HG03025 (cell line): ENCODE measurements around the gene CLDN6.

ENCODE experiments used
- ATAC-seq: cut with Tn5 transposase; IDR thresholded peaks from one replicate; pipeline ENCODE4 v1.9.1; 2021; ENCODE audit warnings: mild to moderate bottlenecking, moderate library complexity; ENCODE audit not compliant: unreplicated experiment, low FRiP score

The CLDN6 gene

DNA sequence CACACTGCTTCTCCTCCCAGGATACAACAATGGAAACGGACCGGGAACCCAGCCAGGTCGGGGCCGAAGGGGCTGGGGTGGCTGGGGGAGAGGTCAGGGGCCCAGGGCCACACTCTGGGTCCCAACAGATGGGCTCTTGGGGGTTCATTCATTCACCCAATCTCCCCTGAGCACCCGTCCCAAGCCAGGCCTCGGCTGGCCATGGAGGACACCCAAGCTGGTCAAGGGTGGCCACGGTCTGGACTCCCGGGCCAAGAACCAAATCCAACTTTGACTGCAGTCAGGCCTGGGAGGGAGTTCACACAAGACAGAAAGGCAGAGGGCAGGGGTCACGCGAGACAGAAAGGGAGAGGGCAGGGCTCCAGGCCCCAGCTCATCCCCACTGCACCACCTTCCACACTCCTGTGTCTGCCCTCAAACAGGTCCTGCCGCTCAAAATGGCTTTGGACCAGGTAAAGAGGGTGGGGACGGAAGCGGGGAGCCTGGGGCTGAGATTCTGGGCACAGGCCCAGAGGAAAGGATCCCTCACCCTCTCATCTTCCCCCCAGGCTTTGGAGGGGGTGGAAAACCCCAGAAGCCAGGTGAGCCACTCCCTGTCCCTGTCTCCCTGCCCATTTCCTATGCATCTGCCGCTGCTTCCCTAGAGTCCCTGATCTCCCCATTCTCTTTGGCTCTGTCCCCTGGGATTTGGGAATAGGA is 25.5 kb downstream of the CLDN6 start:
- no peak for ATAC-seq

GRCh38 chr16:2991566-2992261 is 26.3 kb downstream of the CLDN6 start:
- no peak for ATAC-seq

DNA sequence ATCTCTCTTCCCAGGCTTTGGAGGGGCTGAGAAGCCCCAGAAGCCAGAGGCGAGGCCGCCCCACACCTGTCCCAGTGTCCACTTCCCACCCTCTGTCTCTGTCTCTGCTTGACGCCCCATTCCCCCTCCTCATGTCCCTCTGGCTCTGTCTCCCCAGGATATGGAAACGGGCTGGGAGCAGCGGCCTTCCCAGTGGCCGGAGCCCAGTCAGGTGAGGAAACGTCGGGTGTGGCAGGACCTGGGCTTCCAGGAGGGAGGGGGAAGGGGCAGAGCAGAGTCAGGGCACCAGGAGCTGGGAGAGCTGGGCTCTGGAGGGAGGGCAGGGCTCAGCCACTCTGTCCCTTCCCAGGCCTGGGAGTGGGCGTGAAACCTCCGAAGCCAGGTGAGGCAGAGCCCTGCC is 27.1 kb downstream of the CLDN6 start:
- no peak for ATAC-seq

DNA sequence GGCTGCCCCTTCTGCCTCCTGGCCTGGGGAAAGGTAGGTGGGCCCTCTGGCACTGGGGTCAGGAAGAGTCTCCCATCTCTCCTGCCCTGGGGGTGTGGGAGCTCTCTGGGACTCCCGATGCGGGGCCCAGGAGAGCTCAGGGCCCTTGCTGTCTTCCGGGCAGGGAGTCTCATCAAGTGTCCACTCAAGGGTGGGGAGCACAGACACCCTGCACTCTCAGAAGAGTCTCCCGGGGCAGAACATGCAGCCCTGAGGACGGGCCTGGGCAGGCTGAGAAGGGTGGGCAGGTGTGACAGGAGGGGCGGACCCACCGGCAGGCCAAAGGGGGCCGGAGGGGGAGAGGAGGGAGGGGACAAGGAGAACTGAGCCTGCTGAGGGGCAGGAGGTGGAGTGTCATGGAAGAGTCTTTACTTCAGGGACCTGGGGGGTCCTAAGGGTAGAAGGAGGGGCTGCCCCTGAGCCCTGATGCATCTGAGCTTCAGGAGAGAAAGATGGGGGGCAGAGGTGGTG is 29.3 kb downstream of the CLDN6 start:
- no peak for ATAC-seq

- no peak for ATAC-seq
Measured at GRCh38 chr16:2987833-2988232, 30.1 kb downstream of the CLDN6 start.

DNA sequence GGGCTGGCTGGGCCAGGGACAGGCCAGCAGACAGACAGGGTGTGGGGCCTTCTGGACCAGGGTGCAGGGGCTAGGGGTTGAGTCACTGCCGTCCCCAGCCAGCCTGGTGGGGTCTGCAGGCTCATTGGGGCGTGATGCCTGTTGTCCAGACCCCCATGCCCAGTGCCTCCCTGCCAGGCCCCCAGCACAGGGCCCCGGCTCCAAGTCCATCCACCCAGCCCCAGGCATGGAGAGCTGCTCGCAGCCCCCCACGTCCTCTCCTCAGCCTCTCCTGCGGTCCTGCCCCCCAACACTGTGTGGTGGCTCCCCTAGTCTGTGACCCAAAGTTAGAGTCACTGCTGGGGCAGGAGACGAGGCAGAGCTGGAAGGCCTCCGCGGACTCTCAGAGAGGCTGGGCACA is 30.7 kb downstream of the CLDN6 start:
- no peak for ATAC-seq

- ATAC-seq = no peak
Measured at GRCh38 chr16:2986623-2987188, 31.3 kb downstream of the CLDN6 start.

DNA sequence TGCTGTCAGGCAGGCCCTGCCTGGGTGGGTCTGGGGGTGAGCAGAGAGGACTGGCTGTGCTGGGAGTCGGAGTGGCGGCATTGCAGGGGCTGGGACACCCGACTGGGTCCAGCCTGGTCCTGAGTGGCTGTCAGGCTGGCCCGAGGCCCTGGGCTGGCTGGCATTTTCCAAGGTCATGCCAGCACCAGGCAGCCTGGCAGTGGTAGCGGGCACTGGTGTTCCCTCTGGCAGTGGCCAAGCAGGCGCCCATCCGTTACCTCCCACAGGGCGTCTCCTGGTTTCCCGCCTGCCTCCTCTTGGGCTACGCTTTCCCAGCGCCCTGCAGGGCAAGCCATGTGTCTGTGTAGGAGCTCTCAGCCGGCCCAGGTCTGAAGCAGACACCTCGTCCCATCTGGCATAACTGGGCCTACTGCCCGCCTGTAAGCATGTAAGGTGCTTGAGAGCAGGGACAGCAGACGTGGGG is 32.1 kb downstream of the CLDN6 start:
- no peak for ATAC-seq

- ATAC-seq = no peak
Measured at GRCh38 chr16:2985462-2985861, 32.5 kb downstream of the CLDN6 start.

GRCh38 chr16:2983706-2984136 is 34.3 kb downstream of the CLDN6 start:
- ATAC-seq = no peak

GRCh38 chr16:2982402-2982801 is 35.6 kb downstream of the CLDN6 start:
- no peak for ATAC-seq

- ATAC-seq = no peak
Measured at GRCh38 chr16:2981899-2982250, 36.1 kb downstream of the CLDN6 start.

- no peak for ATAC-seq
Measured at GRCh38 chr16:2981177-2981898, 36.6 kb downstream of the CLDN6 start.

DNA sequence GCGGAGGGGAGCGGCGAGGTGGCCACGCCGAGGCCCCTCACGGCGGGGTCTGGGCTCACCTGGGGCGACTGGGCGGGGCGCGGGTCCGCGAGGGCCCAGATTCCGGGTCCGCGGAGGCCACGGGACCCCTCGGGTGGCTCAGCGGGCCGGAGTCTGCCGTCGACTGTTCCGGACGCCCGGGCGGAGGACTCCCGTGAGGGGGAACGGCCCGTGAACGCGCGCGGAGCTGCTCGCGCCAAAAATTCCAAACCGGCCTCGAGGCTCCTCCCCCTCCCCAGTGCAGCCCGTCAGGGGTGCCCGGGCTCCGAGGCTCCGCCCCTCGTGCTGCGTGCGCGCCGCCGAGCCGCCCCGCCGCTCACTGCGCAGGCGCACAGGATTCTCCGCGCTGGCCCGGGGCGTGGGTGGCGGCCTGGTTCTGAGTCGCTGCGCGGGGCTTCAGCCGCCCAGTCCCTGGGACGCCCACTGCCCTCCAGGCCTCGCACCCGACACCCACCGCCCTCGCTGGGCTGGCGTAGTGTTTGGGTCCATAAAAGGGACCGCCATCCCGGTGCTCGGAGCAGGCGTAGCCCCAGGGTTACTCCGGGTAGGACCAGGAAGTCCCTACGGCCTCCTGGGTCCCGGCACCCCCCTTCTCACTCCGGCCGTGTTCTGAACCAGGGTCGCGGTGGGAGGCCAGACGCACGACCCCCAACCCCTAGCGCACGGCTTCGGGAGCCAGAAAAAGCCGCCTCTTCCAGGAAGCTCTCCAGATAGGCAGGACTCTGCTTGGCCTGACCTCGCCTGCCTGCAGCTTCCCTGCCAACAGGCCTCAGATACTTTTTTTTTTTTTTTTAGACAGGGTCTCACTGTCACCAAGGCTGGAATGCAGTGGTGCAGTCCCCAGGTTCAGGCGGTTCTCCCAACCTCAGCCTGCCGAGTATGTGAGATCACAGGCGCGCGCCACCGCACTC is 37.5 kb downstream of the CLDN6 start, which contains the start of gene PKMYT1:
Gene PKMYT1 (minus strand): TSS at position 220 of the 950 bp plus-strand sequence. CDS start 789 bp downstream, outside the sequence.
- ATAC-seq = peak; percentile 67

GRCh38 chr16:2979669-2980226 is 38.2 kb downstream of the CLDN6 start:
- peak; percentile 12 for ATAC-seq

DNA sequence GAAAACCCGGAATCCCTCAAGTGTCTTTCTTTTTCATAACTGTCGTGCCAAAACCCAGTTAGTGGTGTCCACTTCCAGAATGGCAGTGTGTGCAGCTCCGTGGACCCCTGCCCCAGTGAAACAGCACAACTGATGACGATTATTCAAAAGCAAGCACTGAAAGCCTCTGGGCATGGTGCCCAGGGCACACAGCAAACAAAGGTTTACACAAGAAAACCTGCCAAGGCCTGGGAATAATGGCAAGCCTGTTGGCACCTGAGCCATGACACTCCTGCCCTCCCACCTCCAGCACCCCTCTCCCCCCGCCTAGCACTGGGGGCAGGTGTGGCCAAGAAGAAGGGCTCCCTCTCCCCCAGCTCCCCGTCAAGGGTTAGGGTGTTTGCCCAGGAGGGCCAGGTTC is 40.5 kb downstream of the CLDN6 start:
- ATAC-seq = no peak

GRCh38 chr16:2976673-2977072 is 41.3 kb downstream of the CLDN6 start:
- no peak for ATAC-seq

GRCh38 chr16:2976201-2976600 is 41.8 kb downstream of the CLDN6 start:
- ATAC-seq = no peak

- ATAC-seq = no peak
Measured at GRCh38 chr16:2975161-2975795, 42.7 kb downstream of the CLDN6 start.
